GM19452 (cell line): Measurements from ENCODE around the gene LMF1.

Experiments used
- ATAC-seq: cut with Tn5 transposase; IDR thresholded peaks from one replicate; pipeline ENCODE4 v1.9.1; 2021; ENCODE audit not compliant: unreplicated experiment

Gene LMF1

GRCh38 chr16:1003391-1004347, 32.9 kb upstream of the LMF1 start:
- no peak for ATAC-seq

GRCh38 chr16:1002399-1003166, 31.8 kb upstream of the LMF1 start:
- no peak for ATAC-seq

- ATAC-seq, result no peak
These were observed 30.3 kb upstream of the LMF1 start for GRCh38 chr16:1001096-1001495.

- no peak for ATAC-seq
These were observed 29.8 kb upstream of the LMF1 start for GRCh38 chr16:1000608-1001007.

GRCh38 chr16:999677-1000076, 28.9 kb upstream of the LMF1 start:
- no peak for ATAC-seq

GRCh38 chr16:998615-999014, 27.8 kb upstream of the LMF1 start:
- ATAC-seq, result no peak

GRCh38 chr16:998211-998610, 27.4 kb upstream of the LMF1 start:
- ATAC-seq, result no peak

- no peak for ATAC-seq
These were observed 26.8 kb upstream of the LMF1 start for GRCh38 chr16:997440-998051.

- ATAC-seq, result no peak
These were observed 25.9 kb upstream of the LMF1 start for GRCh38 chr16:996681-997080.

- ATAC-seq, result no peak
These were observed 25.0 kb upstream of the LMF1 start for GRCh38 chr16:995783-996182.

- ATAC-seq, result no peak
These were observed 24.3 kb upstream of the LMF1 start for GRCh38 chr16:995087-995486.

GRCh38 chr16:993731-994130, 22.9 kb upstream of the LMF1 start:
- ATAC-seq, result no peak

- no peak for ATAC-seq
These were observed 21.0 kb upstream of the LMF1 start for GRCh38 chr16:991773-992172.

- no peak for ATAC-seq
These were observed 20.6 kb upstream of the LMF1 start for GRCh38 chr16:991345-991744.

- ATAC-seq, result no peak
These were observed 19.9 kb upstream of the LMF1 start for GRCh38 chr16:990516-991291.

- no peak for ATAC-seq
These were observed 18.6 kb upstream of the LMF1 start for GRCh38 chr16:989354-989814.

GRCh38 chr16:988471-989353, 17.9 kb upstream of the LMF1 start:
- no peak for ATAC-seq

- no peak for ATAC-seq
These were observed 17.1 kb upstream of the LMF1 start for GRCh38 chr16:987906-988305.

- no peak for ATAC-seq
These were observed 16.3 kb upstream of the LMF1 start for GRCh38 chr16:986925-987582.
